ENCODE measurements around the gene LEPR.

LEPR gene

DNA sequence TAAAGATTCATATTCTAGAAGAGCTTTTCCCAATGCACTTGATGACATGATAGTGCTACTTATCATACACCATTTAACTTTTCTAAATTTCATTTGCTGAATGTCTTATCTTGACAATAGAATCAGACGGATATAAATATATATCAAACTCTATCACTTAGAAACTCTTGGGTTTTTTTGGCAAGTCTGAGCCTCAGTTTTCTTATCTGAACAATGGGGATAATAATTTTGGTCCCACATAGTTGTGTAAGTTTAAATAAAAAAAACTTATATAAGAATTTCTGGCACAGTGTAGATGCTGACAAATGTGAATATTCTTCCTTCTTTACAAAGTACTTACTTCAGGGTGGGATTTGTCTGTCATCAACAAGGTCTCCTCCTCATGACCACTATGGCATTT, 21.5 kb upstream of the LEPR start:
- no peak overlapping the region for H3K4me3 ChIP-seq (ENCODE audit: low read depth, low read length)
- TF ChIP-seq, protein P1, sequence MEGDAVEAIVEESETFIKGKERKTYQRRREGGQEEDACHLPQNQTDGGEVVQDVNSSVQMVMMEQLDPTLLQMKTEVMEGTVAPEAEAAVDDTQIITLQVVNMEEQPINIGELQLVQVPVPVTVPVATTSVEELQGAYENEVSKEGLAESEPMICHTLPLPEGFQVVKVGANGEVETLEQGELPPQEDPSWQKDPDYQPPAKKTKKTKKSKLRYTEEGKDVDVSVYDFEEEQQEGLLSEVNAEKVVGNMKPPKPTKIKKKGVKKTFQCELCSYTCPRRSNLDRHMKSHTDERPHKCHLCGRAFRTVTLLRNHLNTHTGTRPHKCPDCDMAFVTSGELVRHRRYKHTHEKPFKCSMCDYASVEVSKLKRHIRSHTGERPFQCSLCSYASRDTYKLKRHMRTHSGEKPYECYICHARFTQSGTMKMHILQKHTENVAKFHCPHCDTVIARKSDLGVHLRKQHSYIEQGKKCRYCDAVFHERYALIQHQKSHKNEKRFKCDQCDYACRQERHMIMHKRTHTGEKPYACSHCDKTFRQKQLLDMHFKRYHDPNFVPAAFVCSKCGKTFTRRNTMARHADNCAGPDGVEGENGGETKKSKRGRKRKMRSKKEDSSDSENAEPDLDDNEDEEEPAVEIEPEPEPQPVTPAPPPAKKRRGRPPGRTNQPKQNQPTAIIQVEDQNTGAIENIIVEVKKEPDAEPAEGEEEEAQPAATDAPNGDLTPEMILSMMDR (IDR thresholded peaks at IDR 0.05; ENCODE audit: borderline replicate concordance, insufficient read depth, low read depth, low read length), result no peak

DNA sequence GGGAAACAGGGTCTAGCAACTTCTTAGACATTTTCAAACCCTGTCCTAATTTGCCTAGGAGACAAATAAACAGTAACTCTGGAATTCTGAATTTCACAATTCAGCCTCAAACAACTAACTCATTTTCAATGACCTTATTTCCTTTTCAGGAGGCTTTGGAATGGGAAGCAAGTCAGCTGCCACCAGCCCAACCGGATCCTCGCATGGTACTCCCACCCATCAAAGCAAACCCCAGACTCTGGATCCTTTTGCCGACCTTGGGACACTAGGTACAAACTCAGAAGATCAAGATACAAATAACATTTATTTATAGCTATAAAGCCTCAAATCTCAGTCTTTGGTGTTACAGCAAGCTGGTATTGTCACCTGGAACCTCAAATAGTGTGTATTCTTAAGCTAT, 18.9 kb upstream of the LEPR start:
- TF ChIP-seq, protein P1 (IDR thresholded peaks at IDR 0.05; ENCODE audit: borderline replicate concordance, insufficient read depth, low read depth, low read length), result no peak
- no peak overlapping the region for H3K4me3 ChIP-seq (ENCODE audit: low read depth, low read length)

DNA sequence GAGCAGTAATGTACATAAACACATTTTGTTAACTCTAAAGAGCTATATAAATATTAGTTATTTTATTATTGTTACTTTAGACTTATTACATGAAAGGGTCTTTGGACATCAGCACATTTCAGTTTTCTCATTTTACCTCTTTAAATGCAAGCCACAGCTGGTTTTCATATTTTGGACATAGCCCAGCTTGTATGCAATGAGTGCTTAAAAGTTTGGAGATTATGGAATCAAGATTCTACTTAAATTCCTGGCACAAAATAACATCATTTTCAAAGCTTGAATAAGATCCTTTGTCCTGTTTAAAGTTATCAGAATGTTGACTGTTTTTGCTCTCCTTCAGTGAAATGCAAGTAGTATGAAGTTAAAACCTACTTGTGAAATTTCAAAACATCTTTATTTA, 15.5 kb upstream of the LEPR start:
- H3K4me3 ChIP-seq (ENCODE audit: low read depth, low read length), result no peak overlapping the region
- TF ChIP-seq, protein P1 (IDR thresholded peaks at IDR 0.05; ENCODE audit: borderline replicate concordance, insufficient read depth, low read depth, low read length), result no peak

DNA sequence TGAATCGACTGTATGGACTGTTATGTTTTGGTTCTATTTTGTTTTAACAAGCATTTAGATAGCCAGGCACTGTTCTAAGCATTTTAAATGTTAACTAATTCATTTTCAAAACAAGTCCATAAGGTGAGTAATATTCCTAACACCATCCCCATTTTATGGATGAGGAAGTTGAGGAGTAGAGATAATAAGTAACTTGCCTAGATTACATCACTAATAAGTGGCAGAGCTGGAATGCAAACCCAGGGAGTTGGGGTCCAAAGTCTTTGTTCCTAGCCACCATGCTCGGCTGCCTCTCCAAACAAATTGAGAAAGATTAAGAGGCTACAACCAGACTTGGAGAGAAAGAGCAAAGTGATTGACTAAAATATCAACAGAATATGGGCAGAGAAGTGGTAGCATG, 12.6 kb upstream of the LEPR start:
- TF ChIP-seq, protein P1 (IDR thresholded peaks at IDR 0.05; ENCODE audit: borderline replicate concordance, insufficient read depth, low read depth, low read length), result no peak
- no peak overlapping the region for H3K4me3 ChIP-seq (ENCODE audit: low read depth, low read length)

DNA sequence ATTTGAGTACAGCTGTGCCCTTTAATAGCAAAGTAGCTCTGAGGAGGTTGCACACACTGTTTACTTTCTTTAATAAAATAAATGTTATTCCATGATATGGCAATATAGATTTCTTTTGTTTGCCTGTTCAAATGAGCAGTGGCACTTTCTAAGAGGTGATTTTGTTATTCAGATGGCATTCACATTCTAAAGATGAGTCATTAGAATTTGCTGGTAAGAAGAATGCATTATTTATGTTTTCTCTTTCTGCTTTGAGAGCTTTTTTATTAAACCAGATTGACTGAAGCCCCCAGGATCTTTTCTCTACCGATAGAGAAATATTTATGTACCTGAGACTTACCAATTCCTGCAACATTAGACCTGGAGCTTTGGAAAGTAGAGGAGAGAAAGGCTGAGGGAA, 11.2 kb upstream of the LEPR start:
- H3K4me3 ChIP-seq (ENCODE audit: low read depth, low read length), result no peak overlapping the region
- TF ChIP-seq, protein P1 (IDR thresholded peaks at IDR 0.05; ENCODE audit: borderline replicate concordance, insufficient read depth, low read depth, low read length), result no peak

DNA sequence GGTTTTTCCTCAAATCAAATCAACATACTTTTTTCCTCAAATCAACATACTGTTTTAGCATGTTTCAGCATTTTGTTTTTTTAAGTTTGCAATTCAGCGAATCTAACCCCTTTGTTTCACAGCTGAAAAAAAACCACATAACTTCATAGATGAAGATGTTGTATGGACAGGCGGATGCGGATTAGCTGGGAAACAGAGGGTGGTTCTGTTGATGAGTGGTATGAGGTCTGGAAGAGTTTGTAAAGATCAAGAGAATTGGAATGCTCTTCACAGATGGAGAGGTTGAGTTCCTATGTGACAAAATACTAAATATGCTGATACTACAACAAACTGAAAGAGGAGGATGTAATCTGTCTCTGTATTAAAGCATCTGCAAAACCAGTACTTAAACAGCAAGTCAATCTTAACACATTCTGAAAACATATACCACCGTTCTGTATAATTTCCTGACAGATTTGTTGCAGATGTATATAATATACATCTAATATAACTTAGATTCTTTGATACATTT, 10.6 kb upstream of the LEPR start:
- TF ChIP-seq, protein P1 (IDR thresholded peaks at IDR 0.05; ENCODE audit: borderline replicate concordance, insufficient read depth, low read depth, low read length), result no peak
- no peak overlapping the region for H3K4me3 ChIP-seq (ENCODE audit: low read depth, low read length)

DNA sequence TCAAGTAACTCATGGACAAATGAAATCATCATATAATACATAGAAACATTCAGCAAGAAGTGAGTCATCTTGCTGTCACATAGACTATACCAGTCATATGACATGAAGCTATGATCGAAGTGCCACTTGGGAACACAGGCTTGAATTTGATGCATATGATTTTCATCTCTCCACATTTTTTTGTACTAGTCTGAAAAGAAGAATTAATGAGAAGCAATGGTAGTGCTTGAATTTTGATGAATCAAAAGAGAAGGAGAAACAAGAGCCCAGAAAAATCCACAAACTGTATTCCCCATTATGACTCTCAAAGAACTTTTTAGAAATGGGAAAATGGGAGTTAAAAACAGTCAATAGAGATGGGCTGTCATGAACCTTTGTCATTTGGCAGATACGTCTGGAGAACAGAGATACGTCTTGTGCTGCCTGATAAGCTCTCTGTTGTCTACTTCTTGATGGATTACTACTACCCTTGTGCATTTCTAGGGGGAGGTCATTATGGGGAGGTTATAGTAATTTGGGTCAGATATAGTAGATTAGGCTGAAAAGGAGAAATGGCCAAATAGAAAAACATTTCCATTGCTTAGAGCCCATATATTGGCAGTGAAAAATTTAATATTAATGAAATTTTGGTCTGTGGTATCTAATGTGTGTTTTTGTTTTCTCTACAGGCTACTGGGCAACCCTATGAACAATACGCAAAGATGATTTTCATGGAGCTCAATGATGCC, 8.0 kb upstream of the LEPR start:
- TF ChIP-seq, protein P1 (IDR thresholded peaks at IDR 0.05; ENCODE audit: borderline replicate concordance, insufficient read depth, low read depth, low read length), result no peak
- H3K4me3 ChIP-seq (ENCODE audit: low read depth, low read length), result no peak overlapping the region
